Measurements from ENCODE around the gene APBB2. TPM values are rescaled to one million over a fixed set of nuclear protein-coding genes. Genes with fewer than 3 reads are reported as not detected.

Gene APBB2
- total RNA-seq, 1 donor from 2014 or later, result 63.2 TPM

GRCh38 chr4:41257257-41257901 is 43.0 kb upstream of the APBB2 start:
- peaks cover 3% of the 10 kb centered on the region for H3K9me3 Mint-ChIP-seq
- DNase-seq (ENCODE audit: low spot score in 2 of 2, unreplicated experiment in 2 of 2), result peak; percentile 43 to 60
- peaks cover 11% of the 10 kb centered on the region for H3K27me3 Mint-ChIP-seq (ENCODE audit: low read depth)
- H3K27ac Mint-ChIP-seq, result no peak overlapping the region
- H3K36me3 Mint-ChIP-seq, result peaks cover 12% of the 10 kb centered on the region
- peak overlapping the region; percentile 81 for H3K4me3 Mint-ChIP-seq
- TF ChIP-seq CTCF (IDR thresholded peaks at IDR 0.05; ENCODE audit: unreplicated experiment), result no peak
- peaks cover 17% of the 10 kb centered on the region for H3K4me1 Mint-ChIP-seq

GRCh38 chr4:41256740-41257256 is 42.5 kb upstream of the APBB2 start, which contains the start of gene UCHL1:
TSS of gene UCHL1 (plus strand) at chr4:41256928. CDS start at chr4:41256977, 49 bp downstream.
- peak; percentile 63 to 81 for DNase-seq (ENCODE audit: low spot score in 2 of 2, unreplicated experiment in 2 of 2)
- H3K9me3 Mint-ChIP-seq, result peaks cover 7% of the 10 kb centered on the region
- H3K27ac Mint-ChIP-seq, result peak within 1 kb of the TSS; percentile 0
- H3K27me3 Mint-ChIP-seq (ENCODE audit: low read depth), result peaks cover 11% of the 10 kb centered on the region
- peaks cover 9% of the 10 kb centered on the region for H3K36me3 Mint-ChIP-seq
- H3K4me3 Mint-ChIP-seq, result peak within 1 kb of the TSS; percentile 81
- TF ChIP-seq CTCF (IDR thresholded peaks at IDR 0.05; ENCODE audit: unreplicated experiment), result no peak
- H3K4me1 Mint-ChIP-seq, result peaks cover 17% of the 10 kb centered on the region

DNA sequence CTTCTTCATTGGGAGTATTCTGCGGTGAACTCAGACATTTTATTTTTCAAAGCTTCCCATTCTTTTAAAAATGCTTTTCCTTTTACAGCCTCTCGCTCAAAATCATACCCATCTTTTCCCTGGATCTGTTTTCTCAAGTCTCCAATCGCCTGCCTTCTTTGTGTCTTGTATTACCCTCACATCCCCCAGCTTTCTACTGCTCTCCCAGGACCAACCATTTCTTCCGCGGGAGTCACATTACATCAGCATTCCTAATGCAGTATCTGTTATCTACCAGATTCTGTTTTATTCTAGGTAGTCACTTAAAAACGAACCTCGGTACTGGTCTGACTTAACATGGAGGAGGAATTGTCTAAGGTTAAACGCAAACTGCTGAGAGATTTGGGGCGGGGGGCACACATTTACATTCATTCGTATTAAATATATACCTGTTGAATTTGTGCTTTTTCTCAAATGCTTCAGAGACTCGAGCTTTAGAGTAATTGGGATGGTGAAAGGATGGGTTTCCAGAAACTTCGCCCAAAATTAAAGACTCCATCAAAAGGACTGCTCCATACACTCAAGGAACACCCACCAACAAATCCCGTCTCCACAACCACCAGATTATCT is 41.9 kb upstream of the APBB2 start:
- no peak for TF ChIP-seq CTCF (IDR thresholded peaks at IDR 0.05; ENCODE audit: unreplicated experiment)
- peaks cover 17% of the 10 kb centered on the region for H3K4me1 Mint-ChIP-seq
- peaks cover 11% of the 10 kb centered on the region for H3K27me3 Mint-ChIP-seq (ENCODE audit: low read depth)
- peak overlapping the region; percentile 0 for H3K27ac Mint-ChIP-seq
- H3K36me3 Mint-ChIP-seq, result peaks cover 3% of the 10 kb centered on the region
- peak overlapping the region; percentile 78 for H3K4me3 Mint-ChIP-seq
- H3K9me3 Mint-ChIP-seq, result peaks cover 8% of the 10 kb centered on the region
- no peak for DNase-seq (ENCODE audit: low spot score in 2 of 2, unreplicated experiment in 2 of 2)

DNA sequence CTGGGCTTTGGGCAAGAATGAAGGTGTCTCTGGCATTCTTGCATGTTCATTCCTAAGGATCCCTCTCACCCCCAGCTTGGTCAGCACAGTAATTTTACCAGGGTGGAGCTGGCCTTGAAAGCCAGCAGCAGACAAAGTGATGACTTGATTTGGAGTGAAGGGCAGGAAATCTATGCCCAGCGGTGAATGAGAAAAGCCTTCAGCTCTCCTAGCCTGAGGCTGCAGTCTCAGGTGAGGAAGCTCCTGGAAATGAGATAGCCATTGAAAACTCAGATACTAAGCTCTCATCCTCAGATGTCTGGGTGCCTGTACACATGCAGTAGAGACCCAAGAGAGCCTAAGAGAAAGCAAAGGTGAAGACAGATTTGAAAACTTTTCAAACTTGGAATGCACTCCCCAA is 31.6 kb upstream of the APBB2 start:
- H3K27me3 Mint-ChIP-seq (ENCODE audit: low read depth), result peaks cover 12% of the 10 kb centered on the region
- no peaks in the 10 kb centered on the region for H3K4me1 Mint-ChIP-seq
- no peak overlapping the region for H3K27ac Mint-ChIP-seq
- TF ChIP-seq CTCF (IDR thresholded peaks at IDR 0.05; ENCODE audit: unreplicated experiment), result no peak
- no peak for DNase-seq (ENCODE audit: low spot score in 2 of 2, unreplicated experiment in 2 of 2)
- H3K9me3 Mint-ChIP-seq, result peaks cover 4% of the 10 kb centered on the region
- no peak overlapping the region for H3K4me3 Mint-ChIP-seq
- no peaks in the 10 kb centered on the region for H3K36me3 Mint-ChIP-seq

DNA sequence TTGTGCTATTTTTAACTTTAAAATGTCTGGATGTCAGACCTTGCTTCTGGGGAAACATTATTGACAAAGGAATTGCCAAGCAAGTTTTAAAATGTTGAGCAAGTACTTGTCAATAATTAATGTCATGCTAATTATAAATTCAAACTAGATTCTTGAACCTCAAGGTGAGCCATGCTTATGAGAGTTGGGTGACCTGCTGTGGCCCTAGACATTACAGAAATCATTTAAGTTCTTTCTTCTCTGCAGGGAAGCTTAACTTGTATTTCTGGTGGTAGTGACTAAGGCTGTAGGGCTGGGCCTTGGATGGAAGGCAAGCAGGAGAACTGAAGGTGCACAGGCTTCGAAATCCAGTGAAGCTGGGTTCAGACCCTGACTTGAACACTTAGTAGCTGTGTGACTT is 27.6 kb upstream of the APBB2 start:
- no peaks in the 10 kb centered on the region for H3K36me3 Mint-ChIP-seq
- TF ChIP-seq CTCF (IDR thresholded peaks at IDR 0.05; ENCODE audit: unreplicated experiment), result no peak
- DNase-seq (ENCODE audit: low spot score in 2 of 2, unreplicated experiment in 2 of 2), result no peak
- H3K4me1 Mint-ChIP-seq, result no peaks in the 10 kb centered on the region
- no peak overlapping the region for H3K4me3 Mint-ChIP-seq
- H3K27ac Mint-ChIP-seq, result no peak overlapping the region
- H3K27me3 Mint-ChIP-seq (ENCODE audit: low read depth), result peaks cover under 1% of the 10 kb centered on the region
- peaks cover 8% of the 10 kb centered on the region for H3K9me3 Mint-ChIP-seq
